Panc1 (cell line): ENCODE measurements around the gene ARHGEF25.

Experiments used
- POLR2AphosphoS5 ChIP-seq: IDR thresholded peaks from 2 replicates; pipeline ENCODE4 v1.6.1; 2012; ENCODE audit warnings: mild to moderate bottlenecking, low read depth, low read length, moderate library complexity
- SIN3A ChIP-seq: IDR thresholded peaks from 2 replicates; pipeline ENCODE4 v1.6.1; 2012; ENCODE audit warnings: low read depth, mild to moderate bottlenecking, low read length, moderate library complexity, borderline replicate concordance; ENCODE audit not compliant: insufficient read depth
- TCF7L2 ChIP-seq: IDR thresholded peaks from 2 replicates; pipeline ENCODE4 v1.6.1; 2011; ENCODE audit warnings: mild to moderate bottlenecking, low read depth, low read length, inconsistent platforms
- TF ChIP-seq, protein P1 (sequence below), 2 experiments: IDR thresholded peaks; 2 replicates each; pipeline ENCODE4 v1.6.1; 2011 to 2012; ENCODE audit warnings: low read depth in 2 of 2, control low read depth in 1 of 2, low read length in 1 of 2, mild to moderate bottlenecking in 1 of 2, moderate library complexity in 1 of 2; ENCODE audit not compliant: insufficient read depth in 1 of 2
- TF ChIP-seq, protein P2 (sequence below): fragments of 450-650 bp; IDR thresholded peaks from 2 replicates; pipeline ENCODE4 v1.5.1; 2017; ENCODE audit warnings: mild to moderate bottlenecking

DNA sequence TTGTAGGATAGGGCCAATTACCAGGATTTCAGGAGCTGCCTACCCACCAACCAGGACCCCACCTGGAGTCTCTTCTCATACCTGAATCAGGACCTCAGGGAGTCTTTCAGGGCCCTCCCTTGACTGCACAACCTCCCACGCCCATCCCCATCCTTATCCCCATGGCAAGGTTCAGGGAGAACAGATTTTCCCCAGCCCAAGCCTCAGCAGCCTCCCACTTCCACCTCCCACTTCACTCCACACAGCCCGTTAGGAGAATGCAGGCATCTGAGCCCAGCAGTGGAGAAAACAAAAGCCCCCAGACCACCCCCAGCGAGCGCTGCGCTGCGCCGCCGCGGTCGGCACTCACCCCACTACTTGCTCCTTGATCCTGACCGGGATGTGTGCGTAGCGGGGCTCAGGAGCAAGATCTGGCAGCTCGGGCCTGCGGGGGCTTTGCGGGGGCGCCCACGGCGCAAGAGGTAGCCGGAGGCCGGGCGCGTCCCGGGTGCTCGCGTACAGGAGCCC, 20.4 kb downstream of the ARHGEF25 start:
- TF ChIP-seq, protein P1, sequence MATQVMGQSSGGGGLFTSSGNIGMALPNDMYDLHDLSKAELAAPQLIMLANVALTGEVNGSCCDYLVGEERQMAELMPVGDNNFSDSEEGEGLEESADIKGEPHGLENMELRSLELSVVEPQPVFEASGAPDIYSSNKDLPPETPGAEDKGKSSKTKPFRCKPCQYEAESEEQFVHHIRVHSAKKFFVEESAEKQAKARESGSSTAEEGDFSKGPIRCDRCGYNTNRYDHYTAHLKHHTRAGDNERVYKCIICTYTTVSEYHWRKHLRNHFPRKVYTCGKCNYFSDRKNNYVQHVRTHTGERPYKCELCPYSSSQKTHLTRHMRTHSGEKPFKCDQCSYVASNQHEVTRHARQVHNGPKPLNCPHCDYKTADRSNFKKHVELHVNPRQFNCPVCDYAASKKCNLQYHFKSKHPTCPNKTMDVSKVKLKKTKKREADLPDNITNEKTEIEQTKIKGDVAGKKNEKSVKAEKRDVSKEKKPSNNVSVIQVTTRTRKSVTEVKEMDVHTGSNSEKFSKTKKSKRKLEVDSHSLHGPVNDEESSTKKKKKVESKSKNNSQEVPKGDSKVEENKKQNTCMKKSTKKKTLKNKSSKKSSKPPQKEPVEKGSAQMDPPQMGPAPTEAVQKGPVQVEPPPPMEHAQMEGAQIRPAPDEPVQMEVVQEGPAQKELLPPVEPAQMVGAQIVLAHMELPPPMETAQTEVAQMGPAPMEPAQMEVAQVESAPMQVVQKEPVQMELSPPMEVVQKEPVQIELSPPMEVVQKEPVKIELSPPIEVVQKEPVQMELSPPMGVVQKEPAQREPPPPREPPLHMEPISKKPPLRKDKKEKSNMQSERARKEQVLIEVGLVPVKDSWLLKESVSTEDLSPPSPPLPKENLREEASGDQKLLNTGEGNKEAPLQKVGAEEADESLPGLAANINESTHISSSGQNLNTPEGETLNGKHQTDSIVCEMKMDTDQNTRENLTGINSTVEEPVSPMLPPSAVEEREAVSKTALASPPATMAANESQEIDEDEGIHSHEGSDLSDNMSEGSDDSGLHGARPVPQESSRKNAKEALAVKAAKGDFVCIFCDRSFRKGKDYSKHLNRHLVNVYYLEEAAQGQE (IDR thresholded peaks at IDR 0.05; ENCODE audit: insufficient read depth in 1 of 2, low read depth in 2 of 2, low read length in 1 of 2) = no peak
- no peak for TF ChIP-seq TCF7L2
- no peak for TF ChIP-seq POLR2AphosphoS5
- TF ChIP-seq, protein P2, sequence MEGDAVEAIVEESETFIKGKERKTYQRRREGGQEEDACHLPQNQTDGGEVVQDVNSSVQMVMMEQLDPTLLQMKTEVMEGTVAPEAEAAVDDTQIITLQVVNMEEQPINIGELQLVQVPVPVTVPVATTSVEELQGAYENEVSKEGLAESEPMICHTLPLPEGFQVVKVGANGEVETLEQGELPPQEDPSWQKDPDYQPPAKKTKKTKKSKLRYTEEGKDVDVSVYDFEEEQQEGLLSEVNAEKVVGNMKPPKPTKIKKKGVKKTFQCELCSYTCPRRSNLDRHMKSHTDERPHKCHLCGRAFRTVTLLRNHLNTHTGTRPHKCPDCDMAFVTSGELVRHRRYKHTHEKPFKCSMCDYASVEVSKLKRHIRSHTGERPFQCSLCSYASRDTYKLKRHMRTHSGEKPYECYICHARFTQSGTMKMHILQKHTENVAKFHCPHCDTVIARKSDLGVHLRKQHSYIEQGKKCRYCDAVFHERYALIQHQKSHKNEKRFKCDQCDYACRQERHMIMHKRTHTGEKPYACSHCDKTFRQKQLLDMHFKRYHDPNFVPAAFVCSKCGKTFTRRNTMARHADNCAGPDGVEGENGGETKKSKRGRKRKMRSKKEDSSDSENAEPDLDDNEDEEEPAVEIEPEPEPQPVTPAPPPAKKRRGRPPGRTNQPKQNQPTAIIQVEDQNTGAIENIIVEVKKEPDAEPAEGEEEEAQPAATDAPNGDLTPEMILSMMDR = no peak
- no peak for TF ChIP-seq SIN3A
